PC-9 (cell line): Measurements from ENCODE around the gene MCOLN1.

Experiments
- EZH2 ChIP-seq: fragments of 200-600 bp; sonication (generic); IDR thresholded peaks from 2 replicates; pipeline ENCODE4 v1.8.0; 2017; ENCODE audit warnings: antibody characterized with exemption, low read depth
- TF ChIP-seq, protein P1 (sequence below): fragments of 200-600 bp; sonication (generic); conservative IDR thresholded peaks from 2 replicates; pipeline ENCODE4 v1.6.1; 2017; ENCODE audit warnings: mixed run types, antibody characterized with exemption, mild to moderate bottlenecking, moderate library complexity

DNA sequence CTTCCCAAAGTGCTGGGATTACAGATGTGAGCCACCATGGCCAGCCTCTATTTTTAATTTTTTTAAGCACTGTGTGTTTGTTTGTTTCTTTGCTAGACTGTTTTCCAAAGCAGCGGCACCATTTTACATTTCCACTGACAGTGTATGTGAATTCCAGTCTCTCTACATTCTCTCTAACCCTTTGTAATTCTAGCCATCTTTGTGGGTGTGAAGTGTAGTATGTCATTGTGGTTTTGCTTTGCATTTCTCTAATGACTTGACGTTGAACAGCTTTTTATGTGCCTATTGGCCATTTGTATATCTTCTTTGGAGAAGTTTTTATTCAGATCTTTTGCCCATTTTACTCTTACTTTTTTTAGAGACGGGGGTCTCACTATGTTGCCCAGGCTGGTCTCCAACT, 24.7 kb downstream of the MCOLN1 start:
- TF ChIP-seq, protein P1, sequence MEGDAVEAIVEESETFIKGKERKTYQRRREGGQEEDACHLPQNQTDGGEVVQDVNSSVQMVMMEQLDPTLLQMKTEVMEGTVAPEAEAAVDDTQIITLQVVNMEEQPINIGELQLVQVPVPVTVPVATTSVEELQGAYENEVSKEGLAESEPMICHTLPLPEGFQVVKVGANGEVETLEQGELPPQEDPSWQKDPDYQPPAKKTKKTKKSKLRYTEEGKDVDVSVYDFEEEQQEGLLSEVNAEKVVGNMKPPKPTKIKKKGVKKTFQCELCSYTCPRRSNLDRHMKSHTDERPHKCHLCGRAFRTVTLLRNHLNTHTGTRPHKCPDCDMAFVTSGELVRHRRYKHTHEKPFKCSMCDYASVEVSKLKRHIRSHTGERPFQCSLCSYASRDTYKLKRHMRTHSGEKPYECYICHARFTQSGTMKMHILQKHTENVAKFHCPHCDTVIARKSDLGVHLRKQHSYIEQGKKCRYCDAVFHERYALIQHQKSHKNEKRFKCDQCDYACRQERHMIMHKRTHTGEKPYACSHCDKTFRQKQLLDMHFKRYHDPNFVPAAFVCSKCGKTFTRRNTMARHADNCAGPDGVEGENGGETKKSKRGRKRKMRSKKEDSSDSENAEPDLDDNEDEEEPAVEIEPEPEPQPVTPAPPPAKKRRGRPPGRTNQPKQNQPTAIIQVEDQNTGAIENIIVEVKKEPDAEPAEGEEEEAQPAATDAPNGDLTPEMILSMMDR = no peak
- TF ChIP-seq EZH2 = no peak
